NCI-H1048 (cell line): ENCODE results near the gene RBBP5.

ENCODE experiments used
- DNase-seq: peaks from one replicate; lab custom pipeline; 2025; lab: John Stamatoyannopoulos, UW

Gene RBBP5

GRCh38 chr1:205056956-205057568, 64.7 kb downstream of the RBBP5 start:
- DNase-seq: no peak

DNA sequence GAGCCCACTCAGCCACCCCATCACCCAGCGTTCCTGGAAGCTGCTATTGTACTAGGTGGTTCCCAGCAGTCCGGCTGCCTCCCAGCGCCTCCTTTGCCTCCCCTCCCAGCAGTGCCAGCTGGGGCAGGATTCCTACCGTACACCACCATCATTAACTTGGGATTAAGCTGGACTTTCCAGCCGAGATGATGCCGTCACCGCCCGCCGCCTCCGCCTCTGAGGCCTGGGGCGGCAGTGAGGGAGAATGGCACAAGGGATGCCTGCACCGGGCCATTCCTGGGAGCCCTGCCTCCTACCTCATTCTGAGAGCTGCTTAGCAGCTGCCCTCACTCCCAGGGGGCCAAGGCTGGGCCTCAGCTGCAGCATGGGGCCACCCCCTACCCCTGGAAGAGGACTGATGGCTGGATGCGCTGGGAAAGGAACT, 65.6 kb downstream of the RBBP5 start:
- no peak for DNase-seq

GRCh38 chr1:205054013-205054412, 67.8 kb downstream of the RBBP5 start:
- DNase-seq: no peak

- no peak for DNase-seq
These were observed 68.5 kb downstream of the RBBP5 start for GRCh38 chr1:205053296-205053695.

GRCh38 chr1:205052690-205053089, 69.1 kb downstream of the RBBP5 start:
- DNase-seq: no peak

DNA sequence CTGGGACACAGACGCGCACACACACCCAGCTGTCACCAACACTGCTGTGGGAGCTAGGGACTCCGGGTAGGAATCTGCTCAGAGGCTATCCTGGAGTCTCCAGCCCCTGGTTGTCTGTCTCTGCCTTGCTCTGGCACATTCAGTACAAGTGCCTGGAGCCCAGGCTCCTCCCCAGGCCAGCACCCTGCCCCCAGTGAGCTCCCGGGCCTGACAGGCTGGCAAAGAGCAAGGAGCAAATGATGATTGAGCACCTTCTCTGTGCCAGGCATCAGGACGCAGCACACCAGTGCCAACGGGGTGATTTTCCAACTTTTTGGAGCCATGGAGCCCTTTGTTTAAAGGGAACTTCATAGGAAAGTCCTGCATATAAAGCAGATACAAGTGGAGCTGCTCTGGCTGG, 72.3 kb downstream of the RBBP5 start:
- no peak for DNase-seq

DNA sequence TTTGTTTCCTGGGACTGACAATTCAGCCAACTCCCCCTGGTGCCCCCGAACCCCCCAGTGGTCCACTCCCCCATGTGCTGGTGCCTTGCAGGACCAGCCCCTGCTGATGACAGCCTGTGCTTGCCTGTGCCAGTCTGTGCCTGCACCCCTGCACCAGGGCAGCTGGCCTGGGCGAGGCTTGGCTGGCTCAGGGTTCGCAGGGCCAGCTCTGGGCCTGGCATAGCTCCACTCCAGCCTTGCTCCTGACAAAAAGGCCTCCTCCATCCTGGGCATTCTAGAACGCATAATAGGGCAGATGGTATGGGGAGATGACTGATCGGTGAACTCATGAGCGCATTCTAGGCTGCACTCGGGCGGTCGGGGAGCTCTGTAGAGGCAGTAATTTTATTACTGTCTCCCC, 73.4 kb downstream of the RBBP5 start:
- DNase-seq: no peak

- DNase-seq: no peak
These were observed 74.0 kb downstream of the RBBP5 start for GRCh38 chr1:205047764-205048231.

DNA sequence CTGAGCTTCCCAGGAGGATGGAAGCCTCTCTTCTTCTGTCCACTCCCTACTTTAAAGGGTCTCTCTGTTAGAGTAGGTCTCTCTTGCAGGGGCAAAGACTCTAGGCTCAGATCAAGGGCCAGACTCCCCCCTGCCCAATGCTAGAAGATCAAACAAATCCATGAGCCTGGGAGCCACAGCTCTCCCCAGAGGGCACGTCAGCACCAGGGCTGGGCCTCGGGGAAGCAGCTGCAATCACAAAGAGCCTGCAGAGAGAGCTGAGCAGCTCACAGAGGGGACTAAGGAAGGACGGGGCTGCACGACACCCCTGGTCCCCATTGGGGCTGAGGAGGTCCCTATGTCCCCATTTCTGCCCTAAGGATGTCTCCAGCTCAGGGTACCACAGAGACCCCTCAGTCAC, 74.9 kb downstream of the RBBP5 start:
- no peak for DNase-seq

DNA sequence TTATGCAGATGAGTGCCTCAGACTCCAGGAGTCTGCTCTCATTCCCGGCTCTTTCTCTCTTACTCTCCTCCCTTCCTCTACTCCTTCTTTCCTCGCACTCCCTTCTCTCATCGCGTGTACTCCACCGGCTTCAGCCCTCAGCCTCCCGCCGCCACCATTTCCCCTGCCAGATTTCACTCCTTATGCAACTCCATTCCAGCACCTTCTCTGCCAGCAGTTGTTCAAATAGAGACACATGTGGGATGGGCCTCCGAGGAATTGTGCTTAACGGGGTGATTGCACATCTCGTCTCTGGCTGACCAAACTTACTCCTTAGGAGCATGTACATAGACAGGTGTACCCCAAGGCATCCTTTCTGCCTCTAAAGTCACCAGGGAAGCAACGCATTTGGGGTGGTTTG, 76.6 kb downstream of the RBBP5 start:
- no peak for DNase-seq

GRCh38 chr1:205044741-205045140, 77.0 kb downstream of the RBBP5 start:
- no peak for DNase-seq

DNA sequence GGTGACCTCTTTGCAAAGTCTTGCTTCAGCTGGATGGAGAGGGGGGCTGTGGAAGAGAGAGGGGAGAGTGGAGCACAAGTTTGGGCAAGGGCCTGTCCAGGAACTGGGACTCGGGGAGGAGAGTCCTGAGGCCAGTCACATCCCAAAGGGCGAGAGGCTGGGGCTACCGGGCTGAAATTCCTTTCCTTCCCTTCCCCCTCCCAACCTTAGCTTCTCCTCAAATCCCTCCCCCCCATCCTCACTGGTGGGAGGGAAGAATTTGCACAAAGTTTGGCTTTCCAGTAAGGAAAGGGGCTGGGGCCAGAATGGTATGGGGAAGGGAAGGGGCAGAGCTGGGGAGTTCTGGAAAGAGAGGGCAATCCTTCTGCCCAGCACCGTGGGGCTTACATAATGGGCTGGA, 77.9 kb downstream of the RBBP5 start:
- DNase-seq: no peak

DNA sequence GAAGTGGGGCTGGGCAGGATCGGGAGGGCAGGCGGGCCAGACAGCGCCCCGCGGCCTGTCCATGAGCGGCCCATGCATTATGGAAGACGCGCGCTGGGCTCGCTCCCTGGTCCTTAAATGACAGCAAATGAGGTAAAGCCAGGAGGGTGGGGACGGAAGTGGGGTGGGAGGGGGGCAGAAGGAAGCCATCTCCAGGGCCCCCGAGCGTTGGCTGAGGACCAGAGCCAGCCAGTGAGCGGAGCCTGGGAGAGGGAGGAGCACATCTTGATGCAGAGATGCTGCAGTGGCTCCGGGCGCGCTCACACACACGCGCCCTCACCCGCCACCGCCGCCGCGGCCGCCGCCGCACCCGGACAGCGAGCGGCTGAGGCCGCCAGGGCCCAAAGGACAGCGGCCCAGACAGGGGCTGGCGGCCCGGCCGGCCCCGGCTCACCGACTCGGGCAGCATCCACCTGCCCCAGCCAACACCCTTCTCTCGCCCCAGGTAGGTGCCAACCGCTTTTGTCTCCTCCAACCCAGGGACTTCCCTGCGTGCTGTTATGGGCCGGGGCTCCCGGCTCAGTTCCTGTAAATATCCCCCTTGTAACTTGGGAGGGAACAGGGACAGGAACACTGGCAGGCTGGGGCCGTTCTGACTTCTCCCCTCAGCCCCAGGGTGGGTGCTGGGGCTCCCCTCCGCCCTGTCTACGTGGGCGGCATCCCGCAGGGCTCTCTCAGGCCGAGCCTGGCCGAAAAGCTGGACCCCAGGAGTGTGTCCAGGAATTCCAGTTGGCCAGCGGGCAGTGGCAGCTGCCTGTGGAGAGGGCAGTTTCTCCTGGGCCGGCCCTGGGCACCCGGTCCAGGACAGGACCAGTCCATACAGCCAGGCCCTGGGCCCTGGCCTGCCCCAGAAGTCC, 78.6 kb downstream of the RBBP5 start, which contains the start of gene CNTN2:
CNTN2 (plus strand) TSS at position 302 of the 896 bp plus-strand sequence. CDS start 9,974 bp downstream, outside the sequence.
- DNase-seq: no peak

DNA sequence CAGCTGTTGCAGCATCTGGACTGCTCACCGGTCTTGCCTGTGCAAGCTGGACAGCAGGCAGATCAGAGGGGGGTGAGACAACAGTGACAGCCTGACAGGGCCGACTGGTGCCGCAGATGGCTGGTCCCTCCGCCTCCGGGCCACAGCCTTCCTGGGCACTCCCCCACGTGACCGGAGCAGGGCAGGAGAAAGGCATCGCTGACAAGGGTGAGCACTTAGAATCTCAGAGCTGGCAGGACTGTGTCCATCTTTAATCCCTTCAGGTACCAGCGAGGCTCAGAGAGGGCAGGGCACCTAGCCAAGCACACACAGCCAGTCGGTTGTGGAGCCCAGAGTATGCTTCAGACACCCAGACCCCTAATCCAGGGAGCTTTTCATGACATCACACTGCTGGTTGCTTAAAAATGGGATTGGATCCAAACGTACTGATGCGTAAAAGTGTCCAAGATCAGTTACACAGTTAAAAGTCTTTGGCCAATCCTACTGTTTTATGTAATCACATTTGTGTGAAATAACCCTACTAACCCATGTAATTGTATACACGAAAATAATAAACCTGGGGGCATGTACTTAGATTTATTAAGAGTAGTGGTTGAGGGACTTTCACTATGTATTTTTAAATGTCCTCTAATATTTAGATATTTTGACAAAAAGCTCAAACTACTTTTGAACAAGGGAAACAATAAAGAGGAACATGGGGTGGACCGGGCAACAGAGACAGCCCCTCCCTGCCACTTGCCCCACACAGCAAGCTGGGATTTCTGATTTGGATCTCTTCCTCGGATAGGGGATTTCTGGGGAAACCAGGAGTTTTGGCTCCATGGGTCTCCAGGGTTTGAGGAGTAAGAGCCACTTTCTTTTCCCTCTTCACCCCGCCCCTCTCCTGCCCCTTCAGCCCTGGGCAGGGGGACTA, 79.5 kb downstream of the RBBP5 start:
- no peak for DNase-seq

GRCh38 chr1:205041001-205041715, 80.6 kb downstream of the RBBP5 start:
- DNase-seq: no peak

DNA sequence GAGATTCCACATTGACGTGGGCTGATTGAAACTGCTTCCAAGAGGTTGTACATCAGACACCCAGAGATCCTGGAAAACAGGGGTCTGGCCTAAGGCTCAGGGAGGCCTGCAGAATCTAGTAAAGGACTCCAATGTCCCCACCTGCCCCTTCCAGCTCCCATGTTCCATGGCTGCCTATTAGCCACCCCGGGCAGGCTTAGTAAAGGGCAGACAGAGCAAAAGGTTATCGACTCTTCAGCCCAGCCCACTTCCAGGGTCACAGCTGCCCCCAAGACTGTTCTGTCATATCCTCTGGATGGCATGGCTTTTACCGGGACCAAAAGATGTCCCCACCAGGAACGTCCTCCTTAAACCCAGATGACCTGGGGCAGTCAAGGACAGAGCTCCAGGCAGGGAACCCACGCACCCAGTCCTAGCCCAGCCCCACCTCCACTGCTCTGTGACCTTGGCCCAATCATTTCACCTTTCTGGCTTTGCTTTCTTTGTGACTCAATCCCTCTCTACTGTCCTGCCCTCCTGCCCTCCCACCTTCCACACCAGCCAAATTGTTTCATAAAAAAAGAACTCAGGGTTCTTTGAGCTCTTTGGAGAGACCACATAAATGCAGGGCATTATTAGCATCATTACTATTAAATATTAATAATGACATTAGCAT, 83.5 kb downstream of the RBBP5 start:
- no peak for DNase-seq

GRCh38 chr1:205037539-205037938, 84.2 kb downstream of the RBBP5 start:
- DNase-seq: no peak
